GM19467 (cell line): ENCODE data around the gene CAPN5.
A peak's percentile ranks its signal among the peaks of the same experiment; 100 is the strongest.

Experiments used
- ATAC-seq: cut with Tn5 transposase; IDR thresholded peaks from one replicate; pipeline ENCODE4 v1.9.1; 2021; ENCODE audit warnings: mild to moderate bottlenecking, moderate library complexity; ENCODE audit not compliant: unreplicated experiment

The CAPN5 gene

DNA sequence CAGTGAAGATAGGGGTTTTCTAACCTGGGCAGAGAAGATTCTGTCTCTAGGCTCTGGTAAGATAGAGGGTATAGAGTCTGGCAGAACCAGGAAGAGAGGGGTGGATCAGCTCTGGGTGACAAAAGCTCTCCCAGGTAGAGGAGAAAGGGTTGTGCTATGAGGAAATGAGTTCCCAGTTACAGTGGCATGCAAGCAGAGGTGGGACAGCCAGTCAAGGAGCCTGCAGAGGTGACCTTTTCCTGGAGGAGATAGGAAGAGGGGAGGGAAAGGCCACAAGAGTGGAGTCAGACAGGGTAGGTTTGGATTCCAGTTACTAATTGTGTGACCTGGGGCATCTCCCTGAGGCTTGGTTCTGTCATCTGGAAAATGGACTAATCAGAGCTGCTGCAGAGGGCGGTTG lies 3.4 kb upstream of the CAPN5 start:
- ATAC-seq: no peak

DNA sequence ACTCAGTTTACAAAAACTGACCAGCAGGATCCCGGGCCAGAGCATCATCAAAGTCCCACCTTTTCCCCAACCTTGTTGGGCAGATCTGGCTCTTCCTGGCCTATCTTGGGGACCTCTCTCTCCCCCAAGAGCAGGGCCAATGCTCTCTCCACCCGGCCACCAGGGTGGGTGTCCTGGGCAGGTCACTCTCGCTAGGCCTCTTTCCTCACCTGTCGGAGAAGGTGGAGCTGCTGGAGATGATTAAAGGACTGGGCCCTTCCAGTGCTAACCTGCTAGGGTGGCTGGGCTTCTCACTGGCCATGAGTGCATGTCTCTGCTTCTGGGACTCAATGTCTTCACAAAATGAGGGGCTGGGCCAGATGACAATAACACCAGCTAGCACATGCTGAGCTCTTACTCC lies 2.9 kb upstream of the CAPN5 start:
- no peak for ATAC-seq

DNA sequence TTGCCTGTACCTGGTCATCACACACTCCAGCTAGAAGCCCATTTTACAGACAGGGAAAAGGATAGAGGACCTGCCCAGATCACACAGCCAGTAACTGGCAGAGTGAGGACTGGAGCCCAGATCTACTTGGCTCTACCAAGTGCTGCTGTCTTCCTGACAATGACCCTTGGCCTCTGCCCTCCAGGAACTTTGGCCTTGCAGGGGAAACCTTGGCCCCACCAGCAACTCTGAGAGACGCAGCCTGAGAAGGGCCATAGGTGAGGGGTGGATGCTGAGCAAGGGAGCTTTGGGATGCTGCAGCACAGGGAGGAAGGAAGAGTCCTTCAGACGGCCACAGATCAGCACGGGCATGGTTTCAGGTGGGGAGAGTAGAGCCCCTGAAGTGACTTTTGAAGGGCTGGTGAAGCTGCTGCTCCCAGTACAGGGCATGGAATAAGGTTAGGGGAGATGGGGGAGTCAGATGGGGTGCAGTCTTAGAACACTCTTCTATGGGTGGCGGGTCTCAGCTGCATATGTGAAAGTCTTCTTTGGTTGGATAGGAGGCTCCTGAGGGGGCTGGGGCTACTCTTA lies 2.0 kb upstream of the CAPN5 start:
- no peak for ATAC-seq

DNA sequence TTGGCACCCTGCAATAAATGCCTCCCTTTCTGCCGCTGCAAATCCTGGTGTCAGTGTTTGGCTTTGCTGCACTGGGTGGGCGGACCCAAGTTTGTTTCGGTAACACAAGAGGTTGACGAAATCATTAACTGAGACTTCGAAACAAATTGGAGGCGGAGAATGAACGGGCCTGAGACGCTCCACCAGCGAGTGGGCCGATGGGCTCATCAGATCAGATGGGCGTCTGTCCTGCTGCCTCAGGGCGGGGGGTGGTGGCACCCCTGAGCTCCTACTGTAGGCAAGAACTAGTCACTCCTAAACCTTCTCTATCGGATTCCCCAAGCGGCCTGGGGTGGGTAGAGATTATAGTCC lies 918 bp upstream of the CAPN5 start:
- ATAC-seq: peak; percentile 3

DNA sequence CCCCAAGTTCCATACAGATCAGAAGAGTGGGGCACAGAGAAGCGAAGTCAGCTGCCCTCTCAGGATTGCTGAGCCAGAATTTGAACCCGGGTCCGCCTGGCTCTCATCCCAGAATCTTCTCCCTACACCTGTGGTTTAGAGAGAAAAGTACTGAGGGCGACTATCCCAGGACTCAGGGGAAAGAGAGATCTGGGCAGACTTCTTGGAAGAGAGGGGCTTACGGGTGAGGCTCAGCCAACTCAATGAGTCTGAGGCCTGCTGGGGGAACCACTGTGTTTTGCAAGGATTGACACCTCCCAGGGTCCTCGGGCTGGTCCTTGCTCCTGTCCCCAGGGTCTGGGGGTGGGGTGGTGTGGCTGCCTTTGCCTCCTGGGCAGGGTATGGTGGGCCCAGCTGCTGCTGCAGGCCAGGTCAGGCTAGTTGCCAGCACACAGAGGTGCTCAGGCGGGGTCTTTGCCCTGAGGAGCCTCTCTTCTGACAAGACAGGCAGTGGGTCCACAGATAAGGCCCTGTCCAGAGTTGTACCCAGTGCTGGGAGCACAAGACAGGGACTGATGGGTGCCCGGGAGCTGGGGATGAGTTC lies 1.2 kb downstream of the CAPN5 start:
- ATAC-seq: no peak

DNA sequence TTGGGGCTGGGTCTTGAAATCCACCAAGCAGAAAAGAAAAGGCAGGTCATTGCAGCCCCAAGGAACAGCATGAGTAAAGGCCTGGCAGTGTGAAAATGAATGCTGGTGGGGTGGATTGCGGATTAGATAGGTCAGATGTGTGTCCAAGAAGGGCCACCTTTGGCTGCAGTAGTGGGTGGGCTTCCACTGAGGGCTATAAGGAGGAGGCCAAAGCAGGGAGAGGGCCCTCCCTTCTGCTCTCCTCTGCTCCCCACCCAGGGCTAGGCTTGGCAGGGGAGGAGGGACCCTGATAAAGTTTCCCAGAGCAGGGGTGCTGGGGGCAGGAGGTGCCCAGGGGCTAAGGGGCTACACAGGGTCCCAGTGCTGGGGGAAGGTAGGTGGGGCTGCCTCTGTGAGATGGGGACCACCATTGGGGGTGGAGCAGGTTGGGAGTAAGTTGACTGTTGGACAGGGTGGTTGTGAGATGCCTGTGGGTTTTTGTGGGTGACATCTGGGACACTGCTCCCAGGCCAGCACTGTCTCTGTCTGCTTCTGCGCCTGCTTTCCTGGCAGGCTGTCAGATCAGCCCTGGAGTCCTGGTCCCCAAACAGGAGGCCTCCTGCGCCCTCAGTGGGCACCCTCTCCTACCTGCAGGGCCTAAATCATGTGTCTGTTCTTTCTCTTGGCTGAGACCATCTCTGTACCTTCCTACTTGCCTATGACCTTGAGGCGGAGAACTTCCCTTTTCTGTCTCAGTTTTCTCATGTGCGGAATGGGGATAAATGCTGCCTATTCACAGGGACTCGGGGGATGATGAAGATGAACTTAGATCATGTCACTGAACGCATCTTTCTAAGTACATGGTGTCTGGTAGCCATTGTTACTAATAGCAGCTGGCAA lies 1.9 kb downstream of the CAPN5 start:
- no peak for ATAC-seq

DNA sequence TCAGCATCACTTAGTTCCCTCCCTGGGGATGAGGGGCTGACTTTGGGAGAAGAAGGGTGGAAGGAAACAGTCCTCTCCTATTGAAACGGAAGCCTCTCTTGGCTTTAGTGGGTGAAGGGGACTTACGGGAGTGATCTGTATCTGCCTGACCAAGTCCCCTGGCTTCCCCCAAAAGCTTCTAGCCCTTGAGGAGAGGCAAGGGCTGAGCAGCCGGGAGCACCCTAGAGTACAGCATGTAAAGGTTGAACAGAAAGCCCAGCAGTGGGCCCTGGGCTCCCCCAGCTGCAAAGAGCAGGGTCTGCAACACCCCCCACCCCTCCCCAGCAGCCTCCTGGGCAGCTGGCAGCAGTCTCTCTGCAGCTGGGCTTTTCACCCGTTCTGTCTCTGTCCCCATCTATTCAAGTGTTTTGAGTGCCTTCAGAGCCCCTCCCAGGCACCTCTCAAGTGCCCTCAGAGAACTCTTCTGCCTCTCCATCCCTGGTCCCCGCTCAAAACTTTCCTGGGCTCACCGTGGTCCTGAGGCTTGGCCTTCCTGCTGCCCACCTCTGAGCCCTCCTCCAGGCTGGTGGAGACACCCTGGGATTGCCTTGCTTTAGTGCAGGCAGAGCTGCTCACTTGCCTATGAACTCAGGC lies 2.7 kb downstream of the CAPN5 start:
- no peak for ATAC-seq

DNA sequence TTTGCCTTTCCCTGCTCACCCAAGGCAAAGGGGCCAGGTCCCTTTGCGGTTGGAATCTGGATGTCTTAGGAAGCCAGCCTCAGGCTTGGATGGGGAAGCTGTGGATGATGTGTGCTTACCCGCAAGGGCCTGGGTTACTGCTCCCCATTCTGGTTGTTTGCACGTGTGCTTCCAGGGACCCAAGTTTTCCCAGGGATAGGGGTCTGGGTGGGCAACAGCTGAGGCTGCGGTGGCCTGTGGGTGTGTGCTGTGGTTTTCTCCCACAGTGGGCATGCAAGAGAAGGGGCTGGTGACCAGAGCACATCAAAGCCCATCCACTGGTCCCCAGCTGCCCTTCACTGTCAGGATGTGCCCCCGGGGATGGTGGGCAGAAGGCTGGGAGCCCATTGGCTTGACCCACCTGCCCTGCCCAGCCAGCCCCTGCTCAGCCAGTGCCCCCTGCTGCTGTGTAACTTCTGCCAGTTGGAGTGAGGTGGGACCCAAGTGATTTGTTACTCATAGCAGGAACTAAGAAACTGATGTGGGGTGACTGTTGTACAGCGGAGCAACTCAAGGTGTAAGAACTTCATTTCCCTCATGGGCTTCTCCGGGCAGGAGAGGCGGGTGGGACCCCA lies 3.3 kb downstream of the CAPN5 start:
- ATAC-seq: no peak

DNA sequence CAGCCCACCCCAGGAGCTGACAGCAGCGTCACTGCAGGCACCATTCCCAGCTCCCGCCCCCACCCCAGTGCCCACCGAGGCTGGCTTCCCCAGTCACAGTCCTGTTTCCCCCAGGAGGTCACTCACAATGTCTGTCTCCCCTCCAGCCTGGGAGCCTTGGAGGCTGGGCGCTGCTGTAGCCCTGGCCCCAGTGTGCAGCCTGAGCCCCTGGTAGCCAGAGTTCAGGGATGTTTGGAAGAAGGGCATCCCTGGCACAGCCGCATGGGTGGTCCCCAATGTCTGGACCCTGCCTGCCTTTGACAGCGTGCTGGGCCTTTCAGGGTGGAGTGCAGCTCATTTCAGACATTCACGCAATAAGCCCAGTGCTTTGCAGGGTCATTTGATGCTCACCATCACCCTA lies 4.3 kb downstream of the CAPN5 start:
- ATAC-seq: no peak

DNA sequence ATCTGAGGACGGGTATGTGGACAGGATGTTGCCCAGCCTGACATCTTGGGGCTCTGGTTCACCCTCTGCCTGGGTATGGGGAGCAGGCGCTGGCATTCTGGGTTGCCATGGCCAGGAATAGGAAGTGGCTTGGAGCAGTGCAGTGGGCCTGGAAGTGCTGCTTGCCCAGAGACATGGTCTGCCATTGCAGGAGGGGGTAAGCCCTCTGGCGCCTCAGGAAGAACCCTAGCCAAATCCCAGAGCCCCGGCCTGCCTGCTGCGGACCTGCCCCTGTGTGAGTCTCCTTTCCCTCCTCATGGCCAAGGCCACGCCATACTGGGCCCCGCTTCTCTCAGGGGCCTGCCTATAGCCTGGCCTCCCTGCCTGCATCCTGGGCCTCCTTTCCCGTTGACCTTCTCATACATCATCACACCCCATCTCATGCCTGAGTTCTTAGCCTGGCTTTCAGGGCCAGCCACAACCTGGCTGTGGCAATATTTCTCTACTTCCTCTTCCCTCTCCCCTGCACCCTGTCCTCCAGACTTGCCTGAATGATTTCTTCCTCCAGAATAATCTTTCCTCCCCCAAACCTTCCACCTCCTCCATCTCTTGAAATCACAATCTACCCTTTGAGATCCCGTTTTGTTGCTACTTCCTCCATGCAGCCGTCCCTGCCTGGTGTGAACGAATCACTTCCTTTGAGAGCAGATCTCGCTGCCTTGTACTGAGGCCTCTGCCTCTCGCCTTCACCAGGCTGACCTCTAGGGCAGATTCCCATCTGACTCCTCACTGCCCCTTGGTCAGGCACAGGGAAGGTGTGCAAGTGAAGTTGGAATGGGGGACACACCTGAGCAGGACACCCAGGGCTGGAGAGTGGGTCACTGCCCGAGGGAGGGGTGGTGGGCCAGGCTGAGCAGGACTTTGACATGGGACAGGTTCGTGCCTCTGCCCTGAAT lies 5.2 kb downstream of the CAPN5 start:
- no peak for ATAC-seq

DNA sequence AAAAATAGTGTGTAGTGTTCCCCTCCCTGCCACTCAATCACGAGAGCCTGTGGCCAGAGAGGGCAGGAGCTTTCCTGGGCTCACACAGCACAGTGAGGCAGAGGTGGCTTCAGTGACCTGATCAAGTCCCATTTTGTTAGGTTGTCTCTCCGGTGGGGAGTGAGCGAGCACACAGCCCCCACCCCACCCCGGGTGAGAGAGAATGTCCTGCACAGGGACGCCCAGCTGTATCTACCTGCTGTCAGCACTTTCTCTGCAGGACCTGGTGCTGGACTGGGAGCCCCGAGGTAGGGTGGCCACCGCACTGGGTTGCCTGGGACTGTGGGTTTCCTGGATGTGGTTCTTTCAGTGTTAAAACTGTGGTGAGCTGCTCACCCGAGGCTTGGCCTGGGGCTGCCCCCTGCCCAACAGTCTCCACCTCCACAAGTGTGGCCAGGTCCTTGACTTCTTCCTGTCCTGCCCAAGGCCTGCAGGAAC lies 6.1 kb downstream of the CAPN5 start:
- no peak for ATAC-seq

DNA sequence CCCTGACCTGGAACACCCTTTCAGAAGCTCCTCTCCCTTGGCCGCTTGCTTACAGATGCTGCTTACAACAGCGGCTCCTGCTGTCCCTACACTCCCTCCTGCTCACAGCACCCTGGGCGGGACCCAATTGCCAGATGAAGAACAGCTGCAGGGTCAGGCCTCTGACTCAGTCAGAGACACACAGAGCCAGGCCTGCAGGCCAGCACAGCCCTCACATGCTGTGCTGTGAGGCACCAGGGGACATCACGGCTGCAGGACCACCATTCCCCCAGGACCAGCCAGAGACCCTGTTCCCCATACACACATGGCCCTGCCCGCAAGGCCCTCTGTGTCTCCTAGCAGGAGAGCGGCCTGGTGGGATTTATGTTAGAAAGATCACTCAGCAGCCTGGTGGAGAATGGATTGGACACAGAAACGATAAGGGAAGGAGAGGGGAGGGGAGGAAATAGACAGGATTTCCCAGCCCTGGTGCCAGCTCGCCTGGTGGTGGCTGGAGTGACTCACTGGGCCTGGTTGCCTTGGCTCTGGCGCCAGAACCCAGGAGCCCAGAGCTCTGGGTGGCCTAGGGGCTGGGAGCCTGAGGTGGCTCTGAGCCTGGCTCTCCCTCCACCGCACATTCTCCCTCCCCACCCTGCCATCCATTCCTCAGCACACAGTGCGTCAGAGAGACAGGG lies 6.7 kb downstream of the CAPN5 start:
- no peak for ATAC-seq

DNA sequence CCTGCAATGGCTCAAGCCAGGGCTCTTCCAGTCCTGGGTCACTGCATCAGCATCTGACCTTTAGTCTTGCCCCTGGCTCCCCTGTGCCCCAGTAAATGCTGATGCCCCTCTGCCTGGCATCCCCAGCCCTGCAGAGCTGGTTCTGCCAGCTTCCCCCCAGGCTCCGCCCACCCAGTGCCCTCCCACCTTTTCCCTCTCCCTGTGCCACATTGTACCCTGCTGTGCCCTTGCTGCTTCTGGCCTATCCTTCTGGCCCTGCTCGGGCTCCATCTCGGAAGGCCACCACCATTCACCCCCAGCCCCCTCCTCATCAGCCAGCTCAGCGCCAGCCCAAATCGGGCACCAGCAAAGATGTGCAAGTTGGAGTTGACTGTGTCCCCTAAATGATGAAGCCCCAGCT lies 7.4 kb downstream of the CAPN5 start:
- ATAC-seq: no peak

DNA sequence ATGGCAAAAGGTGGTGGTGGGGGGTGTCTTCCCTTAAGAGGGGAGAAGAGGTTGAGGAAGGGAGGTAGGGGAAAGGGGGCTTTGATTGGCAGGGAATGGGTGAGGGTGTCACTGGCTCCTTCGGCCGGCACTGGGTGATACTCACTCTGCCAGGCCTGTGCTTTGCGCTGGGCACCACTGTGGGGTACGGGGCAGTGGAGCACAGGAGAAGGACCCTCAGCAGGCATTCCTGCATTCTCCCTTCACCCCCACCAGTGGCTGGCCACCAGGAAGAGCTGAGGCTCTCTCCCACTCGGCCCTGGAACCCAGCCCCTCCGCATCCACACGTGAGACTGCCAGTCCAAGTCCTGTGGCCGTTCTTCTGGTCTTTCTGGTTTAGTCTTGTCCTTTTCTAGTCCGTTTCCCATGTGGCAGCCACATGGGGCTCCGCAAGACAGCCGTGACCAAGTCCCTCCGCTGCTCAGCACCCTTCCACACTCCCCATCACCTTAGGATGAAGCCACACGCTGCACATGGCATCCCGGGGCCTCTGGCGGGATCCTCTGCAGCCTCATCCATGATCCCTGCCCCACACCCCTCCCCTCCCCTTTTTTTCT lies 8.0 kb downstream of the CAPN5 start:
- no peak for ATAC-seq

DNA sequence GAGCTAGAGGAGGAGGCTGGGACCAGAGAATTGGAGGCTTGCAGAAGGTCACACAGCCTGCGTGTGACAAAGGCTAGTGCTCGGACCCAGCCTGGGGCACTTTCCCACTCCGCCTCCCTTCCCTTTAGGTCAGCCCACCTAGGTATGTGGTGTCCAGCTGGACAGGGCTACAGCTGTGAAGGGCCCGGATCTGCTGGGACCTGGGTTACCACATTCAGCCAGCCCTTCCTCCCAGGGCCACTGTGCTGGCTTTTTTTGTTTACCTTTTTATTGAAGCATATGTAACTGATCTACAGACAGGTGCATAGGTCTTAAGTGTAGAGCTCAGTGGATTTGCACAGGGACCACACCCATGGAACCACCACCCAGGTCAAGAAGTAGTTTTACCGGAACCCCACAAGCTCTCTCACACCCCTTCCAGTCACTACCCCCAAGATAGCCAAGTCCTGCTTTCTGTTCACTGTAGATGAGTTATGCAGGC lies 8.7 kb downstream of the CAPN5 start:
- ATAC-seq: no peak

DNA sequence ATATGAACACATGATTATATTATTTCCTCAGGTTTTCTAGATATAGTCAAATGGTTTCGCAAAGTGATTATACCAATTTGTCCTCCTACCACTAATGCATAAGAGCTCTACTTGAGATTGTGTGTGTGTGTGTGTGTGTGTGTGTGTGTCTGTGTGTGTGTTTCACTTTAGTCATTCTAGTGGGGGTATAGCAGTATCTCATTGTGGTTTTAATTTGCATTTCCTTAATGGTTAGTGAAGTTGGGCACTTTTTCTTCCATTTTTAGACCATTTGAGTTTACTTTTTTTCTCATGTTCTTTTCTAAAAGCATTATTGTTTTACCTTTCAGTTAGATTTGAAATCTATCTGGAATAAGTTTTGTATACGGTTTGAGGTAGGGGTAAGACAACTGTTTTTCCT lies 12.9 kb downstream of the CAPN5 start:
- no peak for ATAC-seq

DNA sequence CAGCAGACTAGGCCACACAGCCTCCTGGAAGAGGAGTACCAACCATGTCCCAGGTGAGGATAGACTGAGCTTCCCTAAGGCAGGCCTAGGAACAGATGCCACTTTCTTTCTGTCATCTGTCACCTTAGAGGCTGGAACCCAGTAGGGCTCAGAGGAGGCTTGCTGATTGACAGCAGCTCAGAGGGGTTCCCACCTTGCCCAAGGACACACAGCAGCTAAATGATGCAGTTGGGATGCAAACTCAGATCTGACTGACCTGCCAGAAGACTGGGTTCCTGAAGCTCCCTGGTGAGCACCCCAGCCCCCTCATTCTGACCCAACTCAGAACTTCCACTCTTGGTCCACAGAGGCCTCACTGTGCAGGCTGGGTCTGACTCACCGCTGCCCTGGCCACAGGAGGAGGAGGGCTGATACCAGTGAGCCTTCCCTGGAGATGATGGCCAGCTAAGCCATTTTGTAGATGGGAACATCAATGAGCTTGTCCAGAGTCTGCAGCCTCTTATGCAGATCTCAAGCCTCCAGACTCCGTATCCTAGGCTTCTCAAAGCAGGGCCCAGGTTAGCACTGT lies 14.0 kb downstream of the CAPN5 start:
- ATAC-seq: no peak

DNA sequence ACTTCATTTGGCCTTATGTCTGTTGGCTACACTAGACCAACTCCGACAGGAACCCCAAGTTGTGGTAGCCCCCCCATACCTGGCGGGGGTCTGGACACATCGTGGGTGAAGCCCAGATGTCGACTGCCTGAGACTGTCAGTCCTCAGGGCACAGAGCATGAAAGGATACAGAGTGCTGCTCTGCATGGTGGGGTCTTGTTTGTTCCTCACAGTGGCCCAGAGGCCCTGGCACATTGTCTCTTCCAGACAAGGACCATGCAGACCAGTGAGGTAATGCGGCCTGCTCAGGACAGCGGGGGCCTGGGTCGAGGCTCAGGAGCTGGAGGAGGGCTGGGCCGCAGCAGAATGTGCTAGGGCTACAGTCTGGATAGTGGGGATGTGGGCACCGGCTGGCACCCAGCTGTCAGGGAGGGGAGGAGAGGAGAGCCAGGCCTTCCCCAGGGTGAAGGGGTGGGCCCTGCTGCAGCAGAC lies 14.6 kb downstream of the CAPN5 start:
- ATAC-seq: no peak
